ENCODE results near the gene PGP.

The PGP gene

GRCh38 chr16:2174396-2175131, 40.1 kb downstream of the PGP start:
- no peak for TF ChIP-seq CTCF (IDR thresholded peaks at IDR 0.05; ENCODE audit: borderline replicate concordance, insufficient read depth, low read depth, low read length)

GRCh38 chr16:2173916-2174315, 40.7 kb downstream of the PGP start:
- TF ChIP-seq CTCF (IDR thresholded peaks at IDR 0.05; ENCODE audit: borderline replicate concordance, insufficient read depth, low read depth, low read length), result no peak
- H3K4me3 ChIP-seq (ENCODE audit: low read depth, low read length), result no peak overlapping the region

More at GRCh38 chr16:2174396-2175131, 40.1 kb downstream of the PGP start:
- no peak overlapping the region for H3K4me3 ChIP-seq (ENCODE audit: low read depth, low read length)

- no peak for TF ChIP-seq CTCF (IDR thresholded peaks at IDR 0.05; ENCODE audit: borderline replicate concordance, insufficient read depth, low read depth, low read length)
- H3K4me3 ChIP-seq (ENCODE audit: low read depth, low read length), result no peak overlapping the region
Measured at GRCh38 chr16:2173366-2173765, 41.3 kb downstream of the PGP start.

GRCh38 chr16:2172688-2173335, 41.8 kb downstream of the PGP start:
- no peak for TF ChIP-seq CTCF (IDR thresholded peaks at IDR 0.05; ENCODE audit: borderline replicate concordance, insufficient read depth, low read depth, low read length)
- H3K4me3 ChIP-seq (ENCODE audit: low read depth, low read length), result no peak overlapping the region

- no peak overlapping the region for H3K4me3 ChIP-seq (ENCODE audit: low read depth, low read length)
- no peak for TF ChIP-seq CTCF (IDR thresholded peaks at IDR 0.05; ENCODE audit: borderline replicate concordance, insufficient read depth, low read depth, low read length)
Measured at GRCh38 chr16:2171601-2172178, 43.0 kb downstream of the PGP start.

GRCh38 chr16:2170587-2171435, 43.8 kb downstream of the PGP start:
- no peak overlapping the region for H3K4me3 ChIP-seq (ENCODE audit: low read depth, low read length)
- TF ChIP-seq CTCF (IDR thresholded peaks at IDR 0.05; ENCODE audit: borderline replicate concordance, insufficient read depth, low read depth, low read length), result no peak

Data from GM12875 (cell line).